ENCODE results near the gene SPOP. TPM values are rescaled to one million over a fixed set of nuclear protein-coding genes. Genes with fewer than 3 reads are reported as not detected.
"Not testable (repeated sequence)": the region's sequence is repeated elsewhere in the genome, so short reads cannot be mapped to it uniquely, and the experiment has no call there.

The SPOP gene
- 10 to 100 TPM; 53.4 to 60.0 TPM for total RNA-seq

- CTCF ChIA-PET: interaction anchor here (1.0 to 2.7 kb wide), 4 partner anchors 18 to 121 kb away, joined by 4 to 16 read pairs (median 8); partner anchors contain the start of gene SLC35B1
- DNase-seq: peak; percentile 100
- Mint-ChIP-seq H3K27me3 (peaks cover 4% of the 10 kb centered on the region), H3K4me3 (peak within 1 kb of the TSS; percentile 95), H3K4me1 (ENCODE audit: low read depth) (peaks cover 37% of the 10 kb centered on the region), H3K27ac (peak within 1 kb of the TSS; percentile 99), H3K36me3 (peaks cover 21% of the 10 kb centered on the region), H3K9me3 (peaks cover 2% of the 10 kb centered on the region)
- POLR2A ChIA-PET: interaction anchor here (0.6 to 1.3 kb wide), 4 partner anchors 18 to 86 kb away, joined by 3 to 9 read pairs (median 3); partner anchors contain the start of gene FAM117A
- intact Hi-C loops (cut with micrococcal nuclease): loop anchor here (1.0 to 10.0 kb wide), 10 partner anchors 10 to 1039 kb away; partner anchors contain the start of genes FAM117A, LUC7L3 and PHB1
Observed at GRCh38 chr17:49677933-49678847, at the start of gene SPOP. Gene SPOP (minus strand): TSS chr17:49678097. CDS start chr17:49622810, 55,287 bp downstream.

- intact Hi-C loops (cut with micrococcal nuclease): no loop called here
- DNase-seq: no peak
- POLR2A ChIA-PET: interaction anchor here (1.3 kb wide), 1 partner anchor 19 kb away, joined by 4 read pairs; the partner anchor contains the start of gene SLC35B1
- H3K9me3 Mint-ChIP-seq: no peaks in the 10 kb centered on the region
- no peak overlapping the region for H3K27ac Mint-ChIP-seq
- H3K4me3 Mint-ChIP-seq: no peak overlapping the region
- peaks cover 17% of the 10 kb centered on the region for H3K36me3 Mint-ChIP-seq
- no peaks in the 10 kb centered on the region for H3K27me3 Mint-ChIP-seq
- H3K4me1 Mint-ChIP-seq (ENCODE audit: low read depth): peaks cover 56% of the 10 kb centered on the region
- CTCF ChIA-PET: interaction anchor here (0.6 to 1.5 kb wide), 3 partner anchors 12 to 779 kb away, joined by 3 to 7 read pairs (median 3); partner anchors contain the start of gene SLC35B1
Observed at GRCh38 chr17:49727380-49727779, 49.5 kb upstream of the SPOP start.

- no peak overlapping the region for H3K4me3 Mint-ChIP-seq
- H3K36me3 Mint-ChIP-seq: peaks cover 15% of the 10 kb centered on the region
- no peak for DNase-seq
- ChIA-PET POLR2A (interaction anchor here (0.7 kb wide), 1 partner anchor 103 kb away, joined by 3 read pairs; no protein-coding TSS in a partner anchor), CTCF (no interaction called here)
- H3K27ac Mint-ChIP-seq: no peak overlapping the region
- H3K9me3 Mint-ChIP-seq: no peaks in the 10 kb centered on the region
- no peaks in the 10 kb centered on the region for H3K27me3 Mint-ChIP-seq
- intact Hi-C loops (cut with micrococcal nuclease): no loop called here
- H3K4me1 Mint-ChIP-seq (ENCODE audit: low read depth): peaks cover 41% of the 10 kb centered on the region
Observed at GRCh38 chr17:49725452-49726130, 47.7 kb upstream of the SPOP start.

- DNase-seq; intact Hi-C loops (cut with micrococcal nuclease); H3K27ac Mint-ChIP-seq; H3K9me3 Mint-ChIP-seq; H3K4me3 Mint-ChIP-seq; H3K27me3 Mint-ChIP-seq: not testable (repeated sequence)
- ChIA-PET CTCF (interaction anchor here (1.2 kb wide), 1 partner anchor 15 kb away, joined by 4 read pairs; no protein-coding TSS in a partner anchor), POLR2A (interaction anchor here (1.2 kb wide), 1 partner anchor 9 kb away, joined by 4 read pairs; no protein-coding TSS in a partner anchor)
- H3K36me3 Mint-ChIP-seq: peaks cover 22% of the 10 kb centered on the region
- peaks cover 32% of the 10 kb centered on the region for H3K4me1 Mint-ChIP-seq (ENCODE audit: low read depth)
Observed at GRCh38 chr17:49724552-49724951, 46.7 kb upstream of the SPOP start.

- peaks cover 23% of the 10 kb centered on the region for H3K4me1 Mint-ChIP-seq (ENCODE audit: low read depth)
- CTCF ChIA-PET: interaction anchor here (1.2 kb wide), 1 partner anchor 14 kb away, joined by 4 read pairs; no protein-coding TSS in a partner anchor
- intact Hi-C loops (cut with micrococcal nuclease): no loop called here
Observed at GRCh38 chr17:49723423-49723822, 45.5 kb upstream of the SPOP start.

GRCh38 chr17:49722066-49722465 is 44.2 kb upstream of the SPOP start:
- no peak for DNase-seq
- ChIA-PET POLR2A (no interaction called here), CTCF (interaction anchor here (0.5 to 1.7 kb wide), 2 partner anchors 14 to 39 kb away, joined by 3 to 5 read pairs; partner anchors contain the start of gene SLC35B1)
- no peak overlapping the region for H3K4me3 Mint-ChIP-seq
- intact Hi-C loops (cut with micrococcal nuclease): no loop called here
- H3K9me3 Mint-ChIP-seq: no peaks in the 10 kb centered on the region
- H3K4me1 Mint-ChIP-seq (ENCODE audit: low read depth): peaks cover 27% of the 10 kb centered on the region
- no peaks in the 10 kb centered on the region for H3K27me3 Mint-ChIP-seq
- peaks cover 37% of the 10 kb centered on the region for H3K36me3 Mint-ChIP-seq
- H3K27ac Mint-ChIP-seq: peak overlapping the region; percentile 39

More at GRCh38 chr17:49723423-49723822, 45.5 kb upstream of the SPOP start:
- Mint-ChIP-seq H3K4me3 (no peak overlapping the region), H3K36me3 (peaks cover 24% of the 10 kb centered on the region), H3K9me3 (no peaks in the 10 kb centered on the region), H3K27me3 (no peaks in the 10 kb centered on the region), H3K27ac (no peak overlapping the region)
- POLR2A ChIA-PET: interaction anchor here (1.2 kb wide), 1 partner anchor 8 kb away, joined by 4 read pairs; no protein-coding TSS in a partner anchor
- no peak for DNase-seq

GRCh38 chr17:49717371-49717861 is 39.5 kb upstream of the SPOP start:
- ChIA-PET CTCF (interaction anchor here (0.7 to 4.7 kb wide), 5 partner anchors 10 to 99 kb away, joined by 3 to 40 read pairs (median 21); partner anchors contain the start of gene SLC35B1), POLR2A (interaction anchor here (0.6 to 4.7 kb wide), 10 partner anchors 10 to 392 kb away, joined by 3 to 50 read pairs (median 4); partner anchors contain the start of genes FAM117A and SLC35B1)
- no peaks in the 10 kb centered on the region for H3K27me3 Mint-ChIP-seq
- H3K4me3 Mint-ChIP-seq: peak overlapping the region; percentile 41
- peak overlapping the region; percentile 97 for H3K27ac Mint-ChIP-seq
- peak; percentile 77 for DNase-seq
- intact Hi-C loops (cut with micrococcal nuclease): loop anchor here (1.0 kb wide), 2 partner anchors 9 to 22 kb away; no protein-coding TSS in a partner anchor
- peaks cover 53% of the 10 kb centered on the region for H3K36me3 Mint-ChIP-seq
- no peaks in the 10 kb centered on the region for H3K9me3 Mint-ChIP-seq
- peaks cover 43% of the 10 kb centered on the region for H3K4me1 Mint-ChIP-seq (ENCODE audit: low read depth)

- Mint-ChIP-seq H3K4me1 (ENCODE audit: low read depth) (peaks cover 43% of the 10 kb centered on the region), H3K36me3 (peaks cover 56% of the 10 kb centered on the region), H3K9me3 (no peaks in the 10 kb centered on the region), H3K27ac (peak overlapping the region; percentile 97), H3K4me3 (no peak overlapping the region), H3K27me3 (no peaks in the 10 kb centered on the region)
- ChIA-PET CTCF (interaction anchor here (0.7 to 4.7 kb wide), 9 partner anchors 9 to 280 kb away, joined by 3 to 40 read pairs (median 6); partner anchors contain the start of genes FAM117A and SLC35B1), POLR2A (interaction anchor here (1.1 to 4.7 kb wide), 11 partner anchors 9 to 375 kb away, joined by 3 to 50 read pairs (median 4); partner anchors contain the start of genes FAM117A and SLC35B1)
- intact Hi-C loops (cut with micrococcal nuclease): loop anchor here (1.0 kb wide), 2 partner anchors 9 to 22 kb away; no protein-coding TSS in a partner anchor
- no peak for DNase-seq
Observed at GRCh38 chr17:49716668-49717364, 38.9 kb upstream of the SPOP start.

GRCh38 chr17:49715717-49716279 is 37.9 kb upstream of the SPOP start:
- DNase-seq: peak; percentile 74
- Mint-ChIP-seq H3K4me3 (peak overlapping the region; percentile 27), H3K9me3 (no peaks in the 10 kb centered on the region), H3K27me3 (no peaks in the 10 kb centered on the region), H3K4me1 (ENCODE audit: low read depth) (peaks cover 43% of the 10 kb centered on the region), H3K36me3 (peaks cover 55% of the 10 kb centered on the region), H3K27ac (peak overlapping the region; percentile 97)
- CTCF ChIA-PET: interaction anchor here (0.7 to 4.7 kb wide), 25 partner anchors 8 to 281 kb away, joined by 3 to 40 read pairs (median 4); partner anchors contain the start of genes FAM117A, SLC35B1 and TAC4
- intact Hi-C loops (cut with micrococcal nuclease): loop anchor here (1.0 kb wide), 4 partner anchors 19 to 73 kb away; partner anchors contain the start of genes FAM117A and KAT7
- POLR2A ChIA-PET: interaction anchor here (1.0 to 4.7 kb wide), 10 partner anchors 8 to 73 kb away, joined by 3 to 50 read pairs (median 8); partner anchors contain the start of genes FAM117A, KAT7 and SLC35B1

- Mint-ChIP-seq H3K36me3 (peaks cover 54% of the 10 kb centered on the region), H3K4me1 (ENCODE audit: low read depth) (peaks cover 43% of the 10 kb centered on the region), H3K9me3 (no peaks in the 10 kb centered on the region), H3K4me3 (peak overlapping the region; percentile 27), H3K27ac (peak overlapping the region; percentile 97), H3K27me3 (no peaks in the 10 kb centered on the region)
- peak; percentile 70 for DNase-seq
- intact Hi-C loops (cut with micrococcal nuclease): loop anchor here (1.0 kb wide), 4 partner anchors 19 to 73 kb away; partner anchors contain the start of genes FAM117A and KAT7
- ChIA-PET CTCF (interaction anchor here (0.7 to 4.7 kb wide), 26 partner anchors 8 to 282 kb away, joined by 3 to 40 read pairs (median 4); partner anchors contain the start of genes FAM117A, SLC35B1 and TAC4), POLR2A (interaction anchor here (0.9 to 4.7 kb wide), 11 partner anchors 9 to 80 kb away, joined by 3 to 50 read pairs (median 7); partner anchors contain the start of genes FAM117A and KAT7)
Observed at GRCh38 chr17:49715216-49715615, 37.3 kb upstream of the SPOP start.
